ENCODE results near the gene RASGEF1C.

Gene RASGEF1C

GRCh38 chr5:180171568-180172094 lies 37.4 kb downstream of the RASGEF1C start:
- no peak for TF ChIP-seq CTCF (IDR thresholded peaks at IDR 0.05; ENCODE audit: insufficient read depth, low read length)
- no peak for TF ChIP-seq SPI1 (IDR thresholded peaks at IDR 0.05; ENCODE audit: borderline replicate concordance, low read depth)
- no peak for TF ChIP-seq POLR2AphosphoS5 (IDR thresholded peaks at IDR 0.05; ENCODE audit: low read depth)
- no peak for TF ChIP-seq GABPA (IDR thresholded peaks at IDR 0.05; ENCODE audit: low read depth)
- DNase-seq (ENCODE audit: low read depth in 1 of 2, low spot score in 1 of 2), result no peak
- no peak overlapping the region for H3K4me3 ChIP-seq (replicated peaks; ENCODE audit: insufficient read depth, low read length)
- H3K27ac ChIP-seq (replicated peaks), result no peak overlapping the region
- H3K27me3 ChIP-seq (ENCODE audit: insufficient read depth, poor library complexity, severe bottlenecking), result no peaks in the 10 kb centered on the region

- H3K27me3 ChIP-seq (ENCODE audit: insufficient read depth, poor library complexity, severe bottlenecking), result no peaks in the 10 kb centered on the region
- H3K4me3 ChIP-seq (replicated peaks; ENCODE audit: insufficient read depth, low read length), result no peak overlapping the region
- TF ChIP-seq SPI1 (IDR thresholded peaks at IDR 0.05; ENCODE audit: borderline replicate concordance, low read depth) (no peak), REST (IDR thresholded peaks at IDR 0.05; ENCODE audit: insufficient replicate concordance, low read depth) (no peak), GABPA (IDR thresholded peaks at IDR 0.05; ENCODE audit: low read depth) (no peak), CTCF (IDR thresholded peaks at IDR 0.05; ENCODE audit: insufficient read depth, low read length) (no peak), POLR2AphosphoS5 (IDR thresholded peaks at IDR 0.05; ENCODE audit: low read depth) (no peak)
- no peak for DNase-seq (ENCODE audit: low read depth in 1 of 2, low spot score in 1 of 2)
- H3K27ac ChIP-seq (replicated peaks), result no peak overlapping the region
These were observed 38.0 kb downstream of the RASGEF1C start for GRCh38 chr5:180170810-180171567.

GRCh38 chr5:180170106-180170809 lies 38.8 kb downstream of the RASGEF1C start:
- H3K4me3 ChIP-seq (replicated peaks; ENCODE audit: insufficient read depth, low read length), result no peak overlapping the region
- DNase-seq (ENCODE audit: low read depth in 1 of 2, low spot score in 1 of 2), result no peak
- TF ChIP-seq SPI1 (IDR thresholded peaks at IDR 0.05; ENCODE audit: borderline replicate concordance, low read depth), result no peak
- no peak for TF ChIP-seq REST (IDR thresholded peaks at IDR 0.05; ENCODE audit: insufficient replicate concordance, low read depth)
- no peaks in the 10 kb centered on the region for H3K27me3 ChIP-seq (ENCODE audit: insufficient read depth, poor library complexity, severe bottlenecking)
- no peak overlapping the region for H3K27ac ChIP-seq (replicated peaks)

All from HL-60 (cell line).